Kidney (tissue), 14 donors: ENCODE measurements around the gene TRIAP1. TPM values are rescaled to one million over a fixed set of nuclear protein-coding genes. Genes with fewer than 3 reads are reported as not detected.

Experiments used
- DNase-seq, 5 donors: peaks; one replicate each; pipeline ENCODE4 v3.0.0-alpha.2; 2013 to 2020
- FAIRE-seq: peaks from 2 replicates; lab custom pipeline; 2012; peaks lifted over from hg19 to GRCh38; lab: Jason Lieb, UNC
- H3K27ac ChIP-seq, 2 donors: one replicate each; pipeline ENCODE4 v1.7.0; 2013; ENCODE audit warnings: low read depth in 2 of 2, low read length in 2 of 2, inconsistent platforms in 1 of 2
- H3K27me3 ChIP-seq: one replicate; pipeline ENCODE4 v1.7.1; 2013; ENCODE audit warnings: low read length, inconsistent platforms; ENCODE audit not compliant: control insufficient read depth, insufficient read depth
- H3K36me3 ChIP-seq, 3 donors: one replicate each; pipeline versions ENCODE4 v1.7.0 to v1.7.1; 2013; ENCODE audit warnings: low read length in 3 of 3, control low read depth in 1 of 3, inconsistent platforms in 1 of 3; ENCODE audit not compliant: insufficient read depth in 3 of 3, control insufficient read depth in 2 of 3
- H3K4me1 ChIP-seq, 3 donors: one replicate each; pipeline versions ENCODE4 v1.7.0 to v1.7.1; 2013; ENCODE audit warnings: low read length in 3 of 3, inconsistent platforms in 1 of 3, low read depth in 1 of 3; ENCODE audit not compliant: control insufficient read depth in 2 of 3, insufficient read depth in 2 of 3
- H3K4me3 ChIP-seq, 3 donors: one replicate each; pipeline versions ENCODE4 v1.7.0 to v1.8.1; 2013; ENCODE audit warnings: low read length in 3 of 3, control low read depth in 1 of 3, inconsistent platforms in 1 of 3
- H3K9ac ChIP-seq, 3 donors: one replicate each; pipeline versions ENCODE4 v1.7.0 to v1.7.1; 2013; ENCODE audit warnings: low read length in 3 of 3, control low read depth in 1 of 3, inconsistent platforms in 1 of 3
- H3K9me3 ChIP-seq, 3 donors: one replicate each; pipeline versions ENCODE4 v1.7.0 to v1.7.1; 2013; ENCODE audit warnings: low read length in 3 of 3, control low read depth in 1 of 3, inconsistent platforms in 1 of 3; ENCODE audit not compliant: control insufficient read depth in 2 of 3, insufficient read depth in 1 of 3
- intact Hi-C: fragments of 100-400 bp; cut with DNase I; formaldehyde crosslinking; loops from one replicate; pipeline ENCODE4 v1.11.1; 2022
- polyA plus RNA-seq: library from polyadenylated mRNA; stranded (reverse); fragments of 350-450 nt; fragmentation: Illumina TruSeq; extraction: RNeasy Lipid Tissue Mini Kit (QIAGEN cat#74804); gene quantifications from one replicate; pipeline ENCODE4 v1.2.3, GENCODE V29; 2014; ENCODE audit warnings: low read depth, low replicate concordance; ENCODE audit not compliant: insufficient read depth
- total RNA-seq: library from RNA; stranded (reverse); fragmentation: NEBNext Ultra II Directional; extraction: Animal tissue kit (Norgen Biotek cat#: 25700); gene quantifications from one replicate; pipeline ENCODE4 v1.2.1, GENCODE V29; 2021
- TF ChIP-seq, protein P1 (sequence below): IDR thresholded peaks from 3 replicates; pipeline ENCODE4 v1.5.1; 2012; ENCODE audit warnings: mild to moderate bottlenecking, moderate library complexity, borderline replicate concordance; ENCODE audit not compliant: insufficient read depth; ENCODE audit errors: extremely low read depth
- donor health status: control.
- donor health status: control.
- donor health status: control.
- donor health status: control.
- donor health status: control.
- donor health status: DM: yes; HTN: yes; CAD: no.
- donor health status: Normal renal cell carcinoma (clear cell type).

The TRIAP1 gene
- total and polyA plus RNA-seq, 2 donors from 2014 or later = 15.6 to 28.2 TPM

DNA sequence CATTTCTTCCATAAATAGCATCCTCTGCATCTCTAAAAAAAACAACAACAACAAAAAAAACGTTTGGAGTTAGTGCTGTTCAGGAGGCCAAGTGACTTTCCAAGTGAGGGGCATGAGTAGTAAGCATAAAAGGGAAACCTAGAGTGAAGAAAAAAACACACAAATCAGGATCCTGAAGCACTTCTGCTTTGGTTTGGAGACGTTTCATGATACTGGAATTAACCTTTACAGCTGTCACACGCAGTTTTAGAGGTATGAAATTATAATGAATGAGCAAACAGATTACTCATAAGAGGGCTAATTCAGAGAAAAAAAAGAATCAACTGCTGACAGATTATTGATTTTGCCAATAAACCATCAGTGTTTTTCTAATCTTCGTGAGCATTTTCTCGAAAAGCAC is 19.6 kb upstream of the TRIAP1 start:
- H3K4me1 ChIP-seq = peaks cover 0 to 5% (median 0%) of the 10 kb centered on the region in 3 donors
- no peak for FAIRE-seq
- no peak overlapping the region for H3K9ac ChIP-seq
- no peaks in the 10 kb centered on the region for H3K27me3 ChIP-seq
- H3K4me3 ChIP-seq = no peak overlapping the region
- H3K9me3 ChIP-seq = no peaks in the 10 kb centered on the region
- TF ChIP-seq, protein P1, sequence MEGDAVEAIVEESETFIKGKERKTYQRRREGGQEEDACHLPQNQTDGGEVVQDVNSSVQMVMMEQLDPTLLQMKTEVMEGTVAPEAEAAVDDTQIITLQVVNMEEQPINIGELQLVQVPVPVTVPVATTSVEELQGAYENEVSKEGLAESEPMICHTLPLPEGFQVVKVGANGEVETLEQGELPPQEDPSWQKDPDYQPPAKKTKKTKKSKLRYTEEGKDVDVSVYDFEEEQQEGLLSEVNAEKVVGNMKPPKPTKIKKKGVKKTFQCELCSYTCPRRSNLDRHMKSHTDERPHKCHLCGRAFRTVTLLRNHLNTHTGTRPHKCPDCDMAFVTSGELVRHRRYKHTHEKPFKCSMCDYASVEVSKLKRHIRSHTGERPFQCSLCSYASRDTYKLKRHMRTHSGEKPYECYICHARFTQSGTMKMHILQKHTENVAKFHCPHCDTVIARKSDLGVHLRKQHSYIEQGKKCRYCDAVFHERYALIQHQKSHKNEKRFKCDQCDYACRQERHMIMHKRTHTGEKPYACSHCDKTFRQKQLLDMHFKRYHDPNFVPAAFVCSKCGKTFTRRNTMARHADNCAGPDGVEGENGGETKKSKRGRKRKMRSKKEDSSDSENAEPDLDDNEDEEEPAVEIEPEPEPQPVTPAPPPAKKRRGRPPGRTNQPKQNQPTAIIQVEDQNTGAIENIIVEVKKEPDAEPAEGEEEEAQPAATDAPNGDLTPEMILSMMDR = no peak
- no peak for DNase-seq
- H3K36me3 ChIP-seq = peaks cover 33 to 39% (median 34%) of the 10 kb centered on the region in 3 donors
- H3K27ac ChIP-seq = no peak overlapping the region
- intact Hi-C loops = no loop called here

DNA sequence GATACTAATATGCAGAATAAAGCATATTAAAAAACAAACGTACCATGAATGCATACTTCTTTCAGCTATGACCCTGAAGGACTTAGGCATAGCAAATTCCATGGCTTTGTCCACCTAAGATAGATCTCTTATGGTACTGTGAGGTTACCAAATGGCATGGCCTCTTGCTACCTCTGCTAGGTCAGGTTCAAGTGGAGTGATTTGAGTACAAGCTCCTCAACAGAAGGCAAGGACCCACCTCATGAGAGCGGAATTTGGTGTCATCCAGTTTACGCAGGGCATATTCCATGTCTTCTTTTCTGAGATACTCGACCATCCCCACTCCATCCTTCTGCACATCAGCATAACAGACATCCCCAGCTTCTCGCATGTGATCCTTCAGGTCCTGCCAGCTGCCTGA is 17.5 kb upstream of the TRIAP1 start:
- TF ChIP-seq, protein P1 = no peak
- intact Hi-C loops = no loop called here
- no peak overlapping the region for H3K27ac ChIP-seq
- FAIRE-seq = no peak
- no peaks in the 10 kb centered on the region for H3K9me3 ChIP-seq
- peaks cover 36 to 46% (median 45%) of the 10 kb centered on the region in 3 donors for H3K36me3 ChIP-seq
- H3K4me1 ChIP-seq = peaks cover 0 to 5% (median 0%) of the 10 kb centered on the region in 3 donors
- no peaks in the 10 kb centered on the region for H3K27me3 ChIP-seq
- no peak for DNase-seq
- H3K9ac ChIP-seq = no peak overlapping the region
- no peak overlapping the region for H3K4me3 ChIP-seq

DNA sequence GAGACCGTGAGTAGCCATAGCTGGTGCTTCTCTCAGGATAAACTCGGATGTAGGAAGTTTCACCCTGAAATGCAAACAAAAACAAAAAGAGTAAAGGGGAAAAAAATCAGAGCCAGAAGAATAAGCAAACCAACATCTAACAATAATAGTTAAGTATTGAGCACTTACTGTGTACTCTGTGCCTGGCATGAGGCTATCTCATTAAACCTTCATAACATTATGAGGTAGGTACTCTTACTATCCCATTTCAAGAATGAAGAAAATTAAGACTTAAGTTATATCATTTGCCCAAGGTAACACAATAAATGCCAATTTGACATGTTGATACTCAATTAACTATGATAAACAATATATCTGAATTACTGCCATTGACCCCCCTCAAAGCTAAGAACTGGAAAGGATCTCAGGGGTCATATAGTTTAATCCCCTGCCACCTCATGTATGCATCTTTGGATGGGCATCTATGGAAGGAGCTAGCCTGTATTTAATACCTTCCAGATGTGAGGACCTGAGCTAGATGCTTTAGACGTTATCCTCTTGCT is 16.0 kb upstream of the TRIAP1 start:
- Histone ChIP-seq H3K27ac (no peak overlapping the region), H3K4me3 (no peak overlapping the region), H3K36me3 (peaks cover 37 to 49% (median 46%) of the 10 kb centered on the region in 3 donors), H3K27me3 (no peaks in the 10 kb centered on the region), H3K9me3 (no peaks in the 10 kb centered on the region), H3K4me1 (no peaks in the 10 kb centered on the region), H3K9ac (no peak overlapping the region)
- no peak for DNase-seq
- FAIRE-seq = no peak
- TF ChIP-seq, protein P1 = no peak
- intact Hi-C loops = no loop called here

DNA sequence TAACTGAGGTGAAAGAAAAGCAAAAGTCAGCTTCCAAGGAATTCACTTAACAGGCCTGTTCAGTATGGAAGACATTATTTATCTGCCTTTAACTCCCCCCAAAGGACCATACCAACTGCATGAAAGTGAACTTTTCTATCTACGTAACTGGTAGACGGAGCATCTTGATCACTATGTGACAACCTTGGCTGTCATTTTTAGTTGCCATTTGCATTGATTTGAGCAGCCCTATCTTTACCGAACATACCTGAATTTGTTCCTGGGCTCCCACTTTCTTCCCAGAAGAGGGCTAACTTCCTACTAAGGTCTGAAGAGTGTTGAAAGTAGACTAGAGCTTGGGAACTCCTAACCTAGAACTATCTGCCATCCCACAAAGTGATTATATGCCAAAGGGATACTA is 14.0 kb upstream of the TRIAP1 start:
- H3K36me3 ChIP-seq = peaks cover 34 to 63% (median 54%) of the 10 kb centered on the region in 3 donors

More for the DNA sequence above, 14.0 kb upstream of the TRIAP1 start:
- Histone ChIP-seq H3K9me3 (no peaks in the 10 kb centered on the region), H3K4me3 (no peak overlapping the region), H3K9ac (no peak overlapping the region), H3K4me1 (no peaks in the 10 kb centered on the region), H3K27ac (no peak overlapping the region), H3K27me3 (no peaks in the 10 kb centered on the region)
- intact Hi-C loops = no loop called here
- TF ChIP-seq, protein P1 = no peak
- no peak for FAIRE-seq
- no peak for DNase-seq
